GM10248 (cell line): ENCODE measurements around the gene MTCL1.

Experiments
- CTCF ChIA-PET: fragments of 300-600 bp; sonication (Branson Sonifier 250); formaldehyde crosslinking; extraction: SDS; loops from one replicate; lab custom pipeline; 2021; ENCODE audit warnings: antibody characterized with exemption; lab: Yijun Ruan, JAX
- POLR2A ChIA-PET: fragments of 350-650 bp; sonication (Branson Sonifier 250); formaldehyde crosslinking; extraction: SDS; loops from one replicate; lab custom pipeline; 2020; ENCODE audit warnings: antibody characterized with exemption; lab: Yijun Ruan, JAX
- DNase-seq: peaks from one replicate; pipeline ENCODE4 v3.0.0; 2012; ENCODE audit errors: extremely low spot score
- TF ChIP-seq, protein P1 (sequence below): IDR thresholded peaks from 2 replicates; pipeline ENCODE4 v1.5.1; 2012; ENCODE audit warnings: mild to moderate bottlenecking, low read depth; ENCODE audit errors: extremely low read depth, missing control alignments, control extremely low read depth

Gene MTCL1

DNA sequence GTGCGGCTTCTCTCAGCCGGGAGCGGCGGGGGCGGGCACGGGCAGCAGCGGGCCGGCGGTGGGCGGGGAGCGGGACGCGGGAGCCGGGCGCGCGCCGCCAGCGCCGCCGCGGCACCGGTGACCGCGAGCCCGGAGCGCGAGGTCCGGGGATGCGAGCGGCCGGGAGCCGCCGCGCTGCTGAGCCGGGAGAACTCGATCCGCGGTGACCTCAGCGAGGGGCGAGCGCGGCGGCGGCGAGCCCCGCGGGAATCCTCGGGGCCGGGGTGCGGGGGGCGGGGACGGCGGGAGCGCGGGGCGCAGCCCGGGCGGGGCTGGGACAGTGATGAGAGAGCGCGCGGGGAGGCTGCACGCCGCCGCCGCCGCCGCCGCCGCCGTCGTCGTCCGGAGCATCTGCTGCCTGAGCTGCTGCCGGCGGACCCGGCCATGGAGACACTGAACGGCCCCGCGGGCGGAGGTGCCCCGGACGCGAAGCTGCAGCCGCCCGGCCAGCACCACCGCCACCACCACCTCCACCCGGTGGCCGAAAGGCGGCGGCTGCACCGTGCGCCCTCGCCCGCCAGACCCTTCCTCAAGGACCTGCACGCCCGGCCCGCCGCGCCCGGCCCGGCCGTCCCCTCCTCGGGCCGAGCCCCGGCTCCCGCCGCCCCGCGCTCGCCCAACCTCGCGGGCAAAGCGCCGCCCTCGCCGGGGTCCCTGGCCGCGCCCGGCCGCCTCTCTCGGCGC is at the start of gene MTCL1:
TSS of gene MTCL1 (plus strand) at position 319 of the 723 bp plus-strand sequence. CDS start at position 424, 105 bp downstream.
- DNase-seq = peak; percentile 65
- POLR2A ChIA-PET = no interaction called here
- CTCF ChIA-PET = interaction anchor here (1.3 to 1.8 kb wide), 2 partner anchors 9 to 968 kb away, joined by 3 to 11 read pairs; no protein-coding TSS in a partner anchor
- TF ChIP-seq, protein P1, sequence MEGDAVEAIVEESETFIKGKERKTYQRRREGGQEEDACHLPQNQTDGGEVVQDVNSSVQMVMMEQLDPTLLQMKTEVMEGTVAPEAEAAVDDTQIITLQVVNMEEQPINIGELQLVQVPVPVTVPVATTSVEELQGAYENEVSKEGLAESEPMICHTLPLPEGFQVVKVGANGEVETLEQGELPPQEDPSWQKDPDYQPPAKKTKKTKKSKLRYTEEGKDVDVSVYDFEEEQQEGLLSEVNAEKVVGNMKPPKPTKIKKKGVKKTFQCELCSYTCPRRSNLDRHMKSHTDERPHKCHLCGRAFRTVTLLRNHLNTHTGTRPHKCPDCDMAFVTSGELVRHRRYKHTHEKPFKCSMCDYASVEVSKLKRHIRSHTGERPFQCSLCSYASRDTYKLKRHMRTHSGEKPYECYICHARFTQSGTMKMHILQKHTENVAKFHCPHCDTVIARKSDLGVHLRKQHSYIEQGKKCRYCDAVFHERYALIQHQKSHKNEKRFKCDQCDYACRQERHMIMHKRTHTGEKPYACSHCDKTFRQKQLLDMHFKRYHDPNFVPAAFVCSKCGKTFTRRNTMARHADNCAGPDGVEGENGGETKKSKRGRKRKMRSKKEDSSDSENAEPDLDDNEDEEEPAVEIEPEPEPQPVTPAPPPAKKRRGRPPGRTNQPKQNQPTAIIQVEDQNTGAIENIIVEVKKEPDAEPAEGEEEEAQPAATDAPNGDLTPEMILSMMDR = no peak

GRCh38 chr18:8656232-8656631 is 49.1 kb upstream of the MTCL1 start:
- CTCF ChIA-PET = interaction anchor here (0.6 to 6.4 kb wide), 7 partner anchors 12 to 860 kb away, joined by 3 to 94 read pairs (median 3); no protein-coding TSS in a partner anchor
- POLR2A ChIA-PET = no interaction called here
- no peak for DNase-seq
- TF ChIP-seq, protein P1 = no peak

DNA sequence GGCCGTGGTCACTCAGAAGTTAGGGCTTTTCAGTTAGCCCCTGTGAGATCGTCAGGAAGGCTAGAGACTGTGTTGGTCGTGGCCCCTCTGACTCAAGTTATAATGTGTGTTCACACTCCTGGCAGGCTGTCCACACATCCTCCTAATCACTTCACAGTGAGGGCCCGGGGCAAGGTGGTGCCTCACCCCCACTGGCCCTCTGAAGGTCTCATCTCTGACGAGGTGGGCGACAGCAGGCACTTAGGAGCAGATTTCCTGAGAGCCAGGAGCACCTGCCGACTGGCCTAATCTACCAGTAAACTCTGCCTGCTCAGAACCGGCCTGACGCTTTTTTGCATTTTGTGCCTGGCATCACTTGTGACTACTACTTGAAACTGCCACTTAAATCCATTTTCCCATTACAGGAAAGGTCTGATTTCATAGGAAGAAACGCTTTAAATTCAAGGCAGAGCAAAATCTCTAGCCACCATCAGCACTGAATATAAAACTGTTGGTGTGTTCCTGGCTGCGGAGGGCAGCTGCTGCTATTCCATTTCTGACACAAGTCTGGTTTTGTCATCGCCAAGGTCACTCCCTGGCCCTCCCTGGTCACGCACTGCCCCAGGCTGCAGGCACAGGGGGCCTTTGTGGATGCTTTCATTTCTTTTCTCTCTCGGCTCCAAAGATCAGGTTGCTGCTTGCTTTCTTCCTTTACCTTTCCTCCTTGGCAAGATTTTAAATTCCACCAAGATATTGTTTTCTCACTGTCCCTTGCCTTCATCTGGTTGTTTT is 48.1 kb upstream of the MTCL1 start:
- ChIA-PET POLR2A (no interaction called here), CTCF (interaction anchor here (1.1 to 6.4 kb wide), 3 partner anchors 16 to 331 kb away, joined by 3 to 94 read pairs (median 4); no protein-coding TSS in a partner anchor)
- no peak for DNase-seq
- TF ChIP-seq, protein P1 = no peak

GRCh38 chr18:8657873-8658470 is 47.4 kb upstream of the MTCL1 start:
- ChIA-PET POLR2A (no interaction called here), CTCF (interaction anchor here (1.1 to 1.7 kb wide), 4 partner anchors 19 to 330 kb away, joined by 3 to 4 read pairs (median 4); no protein-coding TSS in a partner anchor)
- TF ChIP-seq, protein P1 = no peak
- DNase-seq = no peak

GRCh38 chr18:8658858-8659485 is 46.4 kb upstream of the MTCL1 start:
- ChIA-PET POLR2A (no interaction called here), CTCF (interaction anchor here (1.4 to 1.9 kb wide), 5 partner anchors 20 to 378 kb away, joined by 3 to 5 read pairs (median 3); no protein-coding TSS in a partner anchor)
- TF ChIP-seq, protein P1 = no peak
- DNase-seq = no peak
